Testis (tissue), 2 donors: ENCODE data around the gene PI16.

Experiments used
- POLR2A ChIP-seq: fragments of 450-650 bp; IDR thresholded peaks from one replicate; pipeline ENCODE4 v1.6.1; 2017; ENCODE audit warnings: antibody characterized with exemption, mild to moderate bottlenecking, moderate library complexity
- TF ChIP-seq, protein P1 (sequence below), 3 experiments: fragments of 450-650 bp in 2 of 3; fragments of 200-600 bp in 1 of 3; sonication (generic) in 1 of 3; IDR thresholded peaks; one replicate each; pipeline ENCODE4 v1.5.1; 2016 to 2019; ENCODE audit warnings: antibody characterized with exemption in 3 of 3, mild to moderate bottlenecking in 2 of 3, moderate library complexity in 1 of 3

DNA sequence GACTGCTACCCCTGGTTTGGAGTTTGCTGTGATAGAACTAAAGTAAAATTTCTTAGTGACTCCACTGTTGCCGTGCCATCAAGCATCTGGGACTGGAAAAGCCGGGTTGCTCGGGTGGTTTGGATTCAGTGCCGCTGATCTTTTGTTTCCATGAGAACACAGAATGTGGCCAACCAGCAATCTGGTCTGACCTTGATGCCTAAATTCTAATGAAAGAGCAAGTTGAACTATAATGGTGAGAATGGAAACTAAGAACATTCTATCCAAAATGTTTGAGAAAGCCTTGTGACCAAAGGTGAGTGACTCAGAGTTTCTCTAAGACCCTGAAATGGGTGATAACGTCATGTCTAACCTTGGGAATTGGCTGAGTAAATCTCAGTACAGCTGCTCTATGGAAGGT lies 9.9 kb upstream of the PI16 start:
- TF ChIP-seq, protein P1, sequence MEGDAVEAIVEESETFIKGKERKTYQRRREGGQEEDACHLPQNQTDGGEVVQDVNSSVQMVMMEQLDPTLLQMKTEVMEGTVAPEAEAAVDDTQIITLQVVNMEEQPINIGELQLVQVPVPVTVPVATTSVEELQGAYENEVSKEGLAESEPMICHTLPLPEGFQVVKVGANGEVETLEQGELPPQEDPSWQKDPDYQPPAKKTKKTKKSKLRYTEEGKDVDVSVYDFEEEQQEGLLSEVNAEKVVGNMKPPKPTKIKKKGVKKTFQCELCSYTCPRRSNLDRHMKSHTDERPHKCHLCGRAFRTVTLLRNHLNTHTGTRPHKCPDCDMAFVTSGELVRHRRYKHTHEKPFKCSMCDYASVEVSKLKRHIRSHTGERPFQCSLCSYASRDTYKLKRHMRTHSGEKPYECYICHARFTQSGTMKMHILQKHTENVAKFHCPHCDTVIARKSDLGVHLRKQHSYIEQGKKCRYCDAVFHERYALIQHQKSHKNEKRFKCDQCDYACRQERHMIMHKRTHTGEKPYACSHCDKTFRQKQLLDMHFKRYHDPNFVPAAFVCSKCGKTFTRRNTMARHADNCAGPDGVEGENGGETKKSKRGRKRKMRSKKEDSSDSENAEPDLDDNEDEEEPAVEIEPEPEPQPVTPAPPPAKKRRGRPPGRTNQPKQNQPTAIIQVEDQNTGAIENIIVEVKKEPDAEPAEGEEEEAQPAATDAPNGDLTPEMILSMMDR (IDR thresholded peaks at IDR 0.05) = no peak
- TF ChIP-seq POLR2A = no peak
